NCI-H1092 treated with DMSO at 0.1 percent for 48 hours (cell line): Measurements from ENCODE around the gene MAPK10.

Experiments used
- DNase-seq: peaks from one replicate; lab custom pipeline; 2025; lab: John Stamatoyannopoulos, UW

The MAPK10 gene

DNA sequence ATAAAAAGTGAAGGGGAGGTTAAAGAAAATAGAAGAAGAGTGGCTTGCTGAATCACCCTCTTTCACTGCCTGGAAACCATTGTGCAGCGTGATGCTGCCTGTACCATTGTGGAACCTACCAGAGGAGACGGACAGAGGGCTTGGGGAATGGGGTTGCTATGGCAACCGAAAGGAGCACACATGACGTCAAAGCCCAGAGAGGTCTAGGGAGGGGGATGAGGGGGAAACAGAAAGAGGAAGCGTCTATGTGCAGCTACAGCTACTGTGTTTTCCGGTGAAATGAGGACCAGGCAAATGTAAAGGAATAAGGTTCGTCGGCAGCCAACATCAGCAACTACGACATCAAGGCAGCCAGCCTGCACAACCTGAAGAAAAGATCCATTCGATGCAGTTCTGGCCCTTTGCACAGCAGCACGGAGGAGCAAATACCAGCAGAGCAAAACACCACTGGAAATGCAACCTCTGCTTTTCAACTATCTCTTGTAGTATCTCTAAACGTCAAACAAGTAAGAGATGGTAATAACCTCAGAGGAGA, at the start of gene MAPK10:
MAPK10 (minus strand) TSS at position 110 of the 535 bp plus-strand sequence.
- peak; percentile 94 for DNase-seq

DNA sequence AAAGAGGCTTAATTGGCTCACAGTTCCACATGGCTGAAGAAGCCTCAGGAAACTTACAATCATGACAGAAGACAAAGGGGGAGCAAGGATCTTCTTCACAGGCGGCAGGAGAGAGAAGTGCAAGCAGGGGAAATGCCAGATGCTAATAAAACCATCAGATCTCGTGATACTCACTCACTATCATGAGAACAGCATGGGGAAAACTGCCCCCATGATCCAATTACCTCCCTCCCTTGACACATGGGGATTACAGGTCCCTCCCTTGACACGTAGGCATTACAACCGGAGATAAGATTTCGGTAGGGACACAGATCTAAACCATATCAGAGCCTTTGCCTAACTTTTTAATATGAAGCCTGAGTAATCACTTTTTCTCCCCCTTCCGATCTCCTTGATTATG, 43.7 kb upstream of the MAPK10 start:
- DNase-seq: no peak

DNA sequence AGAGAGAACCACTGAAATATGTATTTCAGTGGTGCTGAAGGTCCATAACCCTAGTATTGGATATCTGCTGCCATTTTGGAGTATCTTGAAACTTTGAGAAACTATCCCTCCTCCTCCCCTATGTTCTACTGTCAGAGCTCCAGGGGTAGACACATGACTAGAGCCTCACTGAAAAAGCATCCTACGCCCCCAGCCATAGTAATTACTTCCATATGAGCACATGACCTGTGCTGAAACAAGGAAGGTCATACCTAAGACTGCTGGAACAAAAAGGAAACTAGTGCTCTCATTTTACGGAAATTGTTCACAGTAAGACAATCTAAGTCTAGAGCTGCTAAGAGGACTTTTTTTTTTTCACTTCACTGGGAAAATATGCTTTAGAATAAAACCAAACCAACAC, 42.0 kb upstream of the MAPK10 start:
- no peak for DNase-seq

DNA sequence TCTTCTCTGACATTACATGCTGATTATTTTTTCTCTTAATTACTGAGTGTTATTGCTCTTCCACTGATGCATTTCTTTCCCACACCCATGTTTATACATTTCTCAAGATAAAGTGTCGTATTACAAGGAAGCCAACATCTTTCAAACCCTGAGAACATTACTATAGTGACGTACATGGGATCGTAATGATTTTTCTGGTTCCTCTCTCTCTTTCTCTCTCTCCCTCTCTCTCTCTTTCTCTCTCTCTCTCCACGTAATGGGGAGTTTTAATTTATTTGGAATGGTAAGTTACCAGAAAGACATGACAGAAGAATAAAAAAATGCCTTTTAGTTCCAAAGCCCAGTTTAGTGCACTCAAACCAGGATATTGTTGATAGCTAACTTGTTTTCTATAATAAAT, 40.4 kb upstream of the MAPK10 start:
- no peak for DNase-seq

DNA sequence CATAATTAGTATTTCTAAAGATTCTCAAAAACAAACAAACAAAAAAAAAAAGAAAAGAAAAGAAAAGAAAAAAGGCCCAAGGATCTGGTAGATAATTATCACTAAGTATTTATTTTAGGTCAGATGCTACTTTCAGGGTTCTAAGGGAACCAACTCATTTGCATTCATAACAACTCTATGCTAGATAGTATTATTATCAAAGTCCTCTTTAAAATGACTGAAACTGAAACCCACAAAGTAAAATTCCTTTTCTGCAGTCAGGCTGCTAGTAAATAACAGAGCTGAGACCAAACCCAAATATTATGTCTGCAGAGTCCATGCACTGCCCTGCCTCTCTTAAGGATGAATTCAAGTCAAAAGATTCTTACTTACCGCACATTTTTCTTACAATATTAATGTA, 38.3 kb upstream of the MAPK10 start:
- no peak for DNase-seq

DNA sequence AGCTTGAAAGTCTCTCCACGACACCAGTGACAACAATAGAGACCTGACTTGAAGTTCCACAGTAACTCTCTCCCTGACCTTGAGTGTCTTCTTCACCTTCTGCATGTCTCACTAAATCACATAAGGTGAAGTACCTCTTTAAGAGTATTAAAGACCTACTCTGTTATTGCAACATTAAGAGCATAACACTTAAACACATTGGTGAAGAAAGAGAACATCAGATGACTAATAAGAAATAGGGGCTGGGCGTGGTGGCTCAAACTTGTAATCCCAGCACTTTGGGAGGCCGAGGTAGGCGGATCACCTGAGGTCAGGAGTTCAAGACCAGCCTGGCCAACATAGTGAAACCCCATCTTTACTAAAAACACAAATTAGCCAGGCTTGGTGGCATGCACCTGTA, 33.9 kb upstream of the MAPK10 start:
- no peak for DNase-seq

DNA sequence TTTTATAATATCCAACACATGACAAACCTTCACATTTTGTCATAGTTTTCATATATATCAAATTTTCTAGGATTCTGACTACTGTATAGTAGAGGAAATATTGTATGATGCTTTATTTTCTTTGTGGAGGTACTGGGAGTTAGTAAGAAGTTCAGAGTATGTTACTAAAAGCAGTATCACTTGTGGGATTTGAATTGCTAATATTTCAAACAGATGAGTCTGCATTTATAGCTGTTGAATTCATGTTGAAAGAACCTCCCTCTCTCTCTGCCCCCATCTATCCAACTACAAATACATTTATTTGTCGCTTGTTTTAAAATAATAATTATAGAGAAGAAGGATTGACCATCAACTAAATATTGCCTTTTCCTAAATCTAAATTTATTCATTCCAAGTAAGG, 29.8 kb upstream of the MAPK10 start:
- DNase-seq: no peak

DNA sequence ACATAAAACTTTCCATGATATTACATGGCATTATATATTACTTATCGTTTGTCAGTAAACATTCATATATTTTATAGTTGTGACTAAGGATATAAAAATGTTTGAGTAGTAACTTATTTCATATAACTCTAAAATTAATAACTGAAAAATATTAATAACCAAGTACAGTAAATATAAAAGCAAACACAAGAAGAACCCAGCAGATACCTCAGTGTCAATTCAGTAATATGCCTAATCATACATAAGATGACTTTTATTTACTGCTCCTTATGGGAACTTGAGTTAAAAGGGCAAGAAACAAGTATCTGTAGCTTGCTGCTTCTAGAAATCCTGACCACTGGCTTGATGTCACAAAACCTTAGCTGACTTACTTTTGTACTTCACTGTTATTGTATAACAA, 28.4 kb upstream of the MAPK10 start:
- no peak for DNase-seq

DNA sequence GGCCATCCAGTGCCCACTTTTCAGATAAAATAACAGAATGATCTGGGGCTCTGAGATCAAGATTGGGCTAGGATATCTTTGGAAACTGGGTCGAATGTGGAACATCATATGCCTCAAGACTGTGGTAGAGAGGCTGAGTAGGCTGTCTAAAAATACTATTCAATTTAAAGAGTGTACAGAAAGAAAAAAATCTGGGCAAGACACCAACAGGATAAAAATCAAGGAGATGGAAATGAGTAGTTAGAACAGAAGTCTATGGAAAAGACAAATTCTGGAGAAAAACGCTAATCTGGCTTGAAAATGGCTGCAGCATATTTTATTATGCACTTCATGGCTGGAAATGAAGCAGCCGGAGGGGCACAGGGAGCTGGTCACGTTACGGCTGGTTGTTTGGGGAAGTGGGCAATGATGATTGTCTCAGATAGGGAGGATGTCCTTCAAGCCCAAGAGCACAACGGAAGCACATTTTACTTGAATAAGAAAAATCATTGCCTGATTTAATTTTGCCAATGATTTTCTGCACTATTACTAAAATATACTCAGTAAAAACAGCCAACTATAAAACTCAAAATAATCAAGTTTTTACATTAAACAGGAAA, 27.1 kb upstream of the MAPK10 start:
- peak; percentile 8 for DNase-seq

DNA sequence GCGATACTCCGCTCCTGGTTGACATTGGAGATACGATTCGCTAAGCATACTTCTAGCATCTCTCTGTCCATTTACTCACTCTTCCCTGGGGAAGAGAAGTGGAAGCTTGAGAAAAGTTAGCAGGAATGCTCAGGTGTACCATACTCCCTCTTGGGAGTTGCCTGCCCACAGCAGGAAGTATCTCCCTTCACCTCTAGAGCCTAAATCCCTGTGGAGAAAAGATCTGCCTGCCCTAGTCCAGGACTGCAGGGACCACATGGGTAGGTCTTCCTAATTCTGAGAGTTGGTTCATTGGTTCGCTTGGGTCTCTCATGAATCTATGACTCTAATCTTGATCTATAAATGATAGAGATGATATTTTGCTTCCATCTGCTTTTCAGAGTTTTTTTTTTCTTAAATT, 26.3 kb upstream of the MAPK10 start:
- DNase-seq: no peak

DNA sequence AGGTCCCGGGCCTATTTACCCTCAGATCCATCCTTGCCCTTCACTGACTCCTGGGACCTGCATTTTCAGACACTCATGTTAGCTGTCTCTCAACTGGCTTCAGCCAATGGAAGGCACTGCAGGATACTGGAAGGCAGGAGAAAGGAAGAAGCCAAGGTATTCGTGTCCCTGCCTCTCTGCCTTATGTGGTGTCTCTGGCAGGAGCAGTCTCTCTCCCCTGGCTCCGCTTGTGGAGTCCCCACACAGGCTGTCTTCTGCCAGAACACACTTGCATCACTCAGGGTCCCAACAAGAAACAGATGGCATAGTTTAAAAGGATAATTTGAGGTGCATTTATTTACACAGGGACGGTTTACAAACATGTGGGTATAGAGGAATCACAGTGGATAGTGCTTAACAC, 21.6 kb upstream of the MAPK10 start:
- no peak for DNase-seq

DNA sequence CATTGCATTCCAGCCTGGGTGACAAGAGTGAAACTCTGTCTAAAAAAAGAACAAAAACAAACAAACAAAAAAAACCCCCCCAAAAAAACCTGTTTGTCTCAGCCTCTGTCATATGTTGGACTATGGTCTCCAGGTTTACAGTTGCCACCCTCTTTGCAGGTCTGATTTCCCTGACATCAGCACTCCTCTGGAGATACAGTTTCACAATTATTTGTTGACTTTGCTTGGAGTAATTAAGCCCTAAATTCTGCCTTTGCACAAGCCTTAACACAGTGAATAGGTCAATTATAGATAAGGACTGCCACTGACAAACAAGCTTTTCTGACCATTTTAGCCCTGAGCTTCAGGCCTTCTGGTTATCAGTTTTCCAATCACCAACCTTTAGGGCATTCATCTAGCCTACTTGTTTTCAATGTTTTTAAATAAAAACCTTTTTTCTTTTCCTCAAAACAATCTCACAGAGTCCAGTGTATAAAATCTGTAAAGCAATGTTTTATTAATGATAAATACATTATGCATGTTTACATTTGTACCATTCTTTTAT, 20.4 kb upstream of the MAPK10 start:
- peak; percentile 25 for DNase-seq

DNA sequence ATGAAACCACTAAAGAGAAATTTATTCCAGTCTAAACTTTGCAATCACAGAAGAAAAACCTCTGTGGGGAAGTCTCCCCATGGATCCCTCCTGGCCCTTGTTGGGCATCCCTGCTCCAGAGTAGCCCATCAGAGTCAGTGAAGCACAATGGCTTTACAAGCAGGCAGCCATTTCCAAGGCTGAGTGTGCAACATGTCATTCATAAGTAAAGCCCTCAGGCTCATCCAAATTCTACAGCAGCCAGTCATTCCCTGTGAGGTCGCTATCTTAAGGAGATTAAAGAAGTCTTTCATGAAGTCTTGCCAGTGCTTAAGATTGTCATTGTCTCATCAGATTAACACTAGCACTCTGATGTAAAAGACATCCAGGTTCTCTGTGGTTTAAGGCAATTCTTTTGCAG, 17.0 kb upstream of the MAPK10 start:
- DNase-seq: no peak

DNA sequence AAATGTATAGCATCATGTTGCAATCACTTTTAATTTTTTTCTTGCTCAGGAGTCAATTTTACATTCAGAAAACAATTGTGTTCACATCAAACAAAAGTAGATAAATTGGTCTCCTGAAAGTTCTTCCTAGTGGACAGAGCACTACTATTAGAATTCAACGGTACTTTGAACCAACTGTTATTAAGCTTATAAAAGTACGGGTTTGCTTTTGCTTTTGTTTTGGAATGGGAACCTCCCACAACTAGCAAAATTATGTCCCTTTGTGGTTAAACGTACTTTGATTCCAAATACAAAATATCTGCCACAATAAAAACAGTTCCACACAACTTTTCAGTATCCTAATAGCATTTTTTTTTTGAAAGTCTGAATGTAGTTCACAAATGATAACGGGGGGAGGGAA, 8.6 kb upstream of the MAPK10 start:
- DNase-seq: no peak

DNA sequence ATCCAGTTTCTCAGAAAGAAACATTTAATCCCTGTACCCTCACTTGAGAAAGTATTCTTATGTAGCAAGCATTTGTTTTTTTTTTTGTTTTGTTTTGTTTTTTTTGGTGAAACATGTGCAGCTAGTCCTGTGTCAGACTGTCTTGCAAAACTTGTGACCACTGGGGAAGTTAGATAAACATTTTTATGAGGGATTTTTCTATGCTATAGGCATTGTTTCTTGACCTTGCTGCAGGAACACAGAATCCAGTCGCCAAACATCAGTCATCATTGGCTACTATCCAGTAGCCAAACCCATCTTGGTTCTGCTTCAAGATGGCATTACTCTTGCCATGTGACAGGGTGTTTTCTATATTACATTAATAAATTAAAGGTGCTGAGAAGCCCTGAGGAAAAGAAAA, 7.7 kb upstream of the MAPK10 start:
- no peak for DNase-seq

DNA sequence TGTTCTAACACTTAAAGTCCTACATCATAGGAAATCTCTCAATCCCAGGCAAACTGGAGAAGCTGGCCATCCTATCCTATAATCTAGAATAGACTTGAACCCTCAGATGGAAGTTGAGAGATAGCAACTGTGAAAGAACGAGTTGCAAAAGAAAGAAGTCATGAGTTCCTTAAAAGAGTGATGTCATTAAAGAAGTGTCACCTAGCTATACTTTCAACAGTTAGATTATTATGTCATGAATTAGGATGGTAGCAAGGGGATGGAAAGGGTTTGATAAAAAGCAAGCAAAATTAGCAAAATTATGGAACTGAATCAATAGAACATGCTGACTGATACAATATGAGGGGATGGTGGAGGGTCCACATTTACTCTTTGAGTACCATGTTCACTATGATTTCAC, 7.1 kb upstream of the MAPK10 start:
- DNase-seq: no peak

DNA sequence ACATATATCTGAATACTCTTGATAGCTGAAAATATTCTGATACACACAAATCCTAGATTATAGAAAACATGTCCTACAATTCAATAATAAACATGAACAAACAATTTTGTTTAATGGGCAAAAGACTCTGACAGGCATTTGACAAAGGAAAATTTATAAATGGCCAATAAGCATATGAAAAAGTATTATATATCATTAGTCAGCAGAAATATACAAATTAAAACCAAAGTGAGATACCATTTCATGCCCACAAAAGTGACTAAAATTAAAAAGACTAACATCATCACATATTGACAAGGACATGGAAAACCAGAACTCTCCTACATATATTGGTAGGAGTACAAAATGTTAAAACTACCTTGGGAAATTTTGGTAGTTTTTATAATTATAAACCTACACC, 2.7 kb upstream of the MAPK10 start:
- no peak for DNase-seq

DNA sequence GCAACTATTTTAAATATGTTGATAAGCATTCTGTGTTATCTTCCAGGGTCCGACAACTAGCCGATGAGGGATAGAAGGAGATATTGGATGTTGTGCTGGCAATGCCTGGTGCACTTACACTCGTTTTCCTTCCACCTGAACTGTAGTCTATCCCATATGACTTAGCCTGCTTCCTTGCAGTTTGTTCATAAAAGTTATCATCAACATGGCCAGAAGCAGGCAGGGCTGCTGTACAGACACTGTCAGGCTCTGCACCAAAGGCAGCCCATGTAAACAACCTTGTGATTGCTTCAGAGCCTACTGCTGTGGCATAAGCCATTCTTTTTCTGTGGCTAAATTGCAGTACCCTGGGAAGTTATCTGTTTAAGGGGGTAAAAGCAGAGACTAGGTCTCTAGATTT, 1.6 kb downstream of the MAPK10 start:
- peak; percentile 38 for DNase-seq

DNA sequence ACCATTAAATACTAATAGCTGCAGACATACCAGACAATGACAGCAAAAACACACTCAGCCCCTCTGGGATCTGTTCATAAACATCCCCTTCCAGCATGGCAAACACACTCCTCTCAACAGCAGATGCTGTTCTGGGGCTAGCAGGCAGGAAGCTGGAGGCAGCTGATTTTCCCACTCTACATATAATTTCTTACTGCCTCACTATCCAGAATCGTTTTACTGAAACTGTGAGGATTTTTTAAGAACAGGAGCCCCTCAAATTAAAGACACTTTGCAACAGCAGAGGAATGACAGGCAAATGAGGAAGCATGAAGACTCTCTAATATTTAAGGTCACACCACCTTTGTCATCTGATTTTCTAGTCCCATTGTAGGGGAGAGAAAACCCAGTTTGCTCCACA, 2.2 kb downstream of the MAPK10 start:
- peak; percentile 77 for DNase-seq

DNA sequence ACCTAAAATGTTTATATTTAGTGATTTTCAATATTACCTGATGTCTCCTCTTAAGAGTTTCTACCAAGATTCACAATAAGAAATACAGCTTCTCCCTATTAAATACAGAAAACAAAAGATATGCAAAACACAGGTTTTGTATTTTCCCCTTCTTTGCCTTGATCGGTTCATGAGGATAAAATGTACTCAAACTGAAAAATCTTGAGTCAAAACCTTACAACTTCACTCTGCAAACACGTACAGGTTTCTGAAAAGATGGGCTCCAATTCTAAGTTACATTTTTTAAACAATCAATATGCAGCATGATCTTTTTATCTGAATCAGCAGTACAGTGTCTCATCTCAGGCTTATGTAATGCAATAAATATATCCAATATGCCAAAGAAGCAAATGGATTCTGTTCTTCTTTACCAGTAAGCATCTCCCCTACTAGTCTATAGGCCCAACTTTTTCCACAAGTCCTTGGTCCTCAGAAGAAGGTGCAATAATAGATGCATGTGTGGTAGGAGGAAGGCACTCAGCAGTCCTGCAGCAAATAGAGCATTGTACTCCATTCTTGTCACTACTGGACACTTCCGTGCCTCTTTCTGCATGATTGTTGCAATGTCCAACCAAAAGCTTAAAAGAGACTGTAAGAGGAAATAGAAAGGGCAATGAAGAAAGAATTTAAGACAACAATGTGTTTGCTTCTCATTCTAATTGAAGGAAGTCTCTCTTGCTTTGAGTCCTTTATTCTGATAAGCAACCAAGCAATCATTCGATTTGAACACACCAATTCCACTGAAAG, 3.2 kb downstream of the MAPK10 start:
- DNase-seq: no peak

DNA sequence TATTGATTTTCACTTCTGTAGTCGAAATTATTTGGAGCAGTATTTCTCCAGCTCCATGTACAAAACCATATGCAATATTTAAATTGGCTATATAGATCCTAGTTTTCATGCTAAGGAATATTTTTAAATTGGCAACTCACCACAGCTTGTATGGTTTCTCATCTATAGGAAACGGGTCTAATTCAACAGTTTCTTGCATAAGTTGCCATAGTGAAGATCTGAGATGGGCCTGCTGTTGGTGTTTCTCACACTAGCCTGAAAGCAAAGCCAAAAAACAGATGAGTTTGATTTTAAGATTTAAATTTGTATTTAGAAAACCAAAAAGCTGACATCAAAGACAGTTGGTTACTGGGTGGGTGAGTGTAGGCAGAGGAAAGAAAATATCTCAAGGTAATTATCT, 5.5 kb downstream of the MAPK10 start:
- no peak for DNase-seq

DNA sequence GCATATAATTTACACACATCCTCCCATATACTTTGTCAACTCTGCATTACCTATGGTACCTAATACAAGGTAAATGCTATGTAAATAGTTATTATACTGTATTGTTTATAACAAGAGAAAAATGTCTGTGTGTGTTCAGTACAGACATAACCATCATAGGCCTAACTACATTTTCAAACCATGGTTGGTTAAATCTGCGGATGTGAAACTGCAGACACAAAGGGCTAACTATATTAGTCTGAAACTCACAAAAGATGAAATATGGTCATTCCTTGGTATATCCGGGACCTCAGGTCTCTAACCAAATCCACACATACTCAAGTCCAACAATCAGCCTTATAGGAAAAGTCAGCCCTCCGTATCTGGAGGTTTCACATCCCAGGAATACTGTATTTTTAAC, 13.5 kb downstream of the MAPK10 start:
- DNase-seq: no peak

DNA sequence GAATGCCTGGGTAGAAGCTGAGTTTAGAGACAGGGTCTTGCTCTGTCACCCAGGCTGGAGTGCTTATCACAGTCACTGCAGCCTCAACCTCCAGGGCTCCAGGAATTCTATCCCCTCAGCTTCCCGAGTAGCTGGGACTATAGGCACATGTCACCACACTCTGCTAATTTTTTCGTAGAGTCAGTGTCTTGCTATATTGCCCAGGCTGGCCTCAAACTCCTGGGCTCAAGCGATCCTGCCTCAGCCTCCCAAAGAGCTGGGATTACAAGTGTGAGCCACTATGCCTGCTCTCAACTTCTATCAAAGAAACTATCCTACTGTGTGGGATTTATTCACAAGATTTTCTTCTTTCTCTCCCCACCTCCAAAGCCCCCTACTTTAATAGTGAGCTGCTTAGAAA, 15.7 kb downstream of the MAPK10 start:
- DNase-seq: no peak

DNA sequence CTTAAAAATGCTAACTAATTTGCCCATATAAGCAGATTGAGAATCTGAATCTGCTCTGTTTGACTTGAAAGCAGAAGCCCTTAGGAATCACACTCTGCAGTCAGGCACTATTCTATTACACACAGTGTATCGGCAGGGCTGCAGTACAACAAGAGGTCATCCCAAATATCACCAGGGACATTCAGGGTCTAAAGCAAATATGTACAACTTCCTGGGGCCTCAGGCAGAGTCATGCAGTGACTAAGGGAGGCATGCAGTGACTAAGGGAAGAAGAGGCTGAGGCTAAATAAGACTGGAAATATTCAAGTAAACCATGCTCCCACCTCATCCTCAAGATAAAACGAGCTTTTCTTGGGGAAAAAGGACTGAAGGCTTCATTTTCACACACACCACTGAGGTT, 20.9 kb downstream of the MAPK10 start:
- DNase-seq: no peak
